H1 (cell line): ENCODE results near the gene TBC1D30.

Experiments
- BRCA1 ChIP-seq: IDR thresholded peaks from 2 replicates; pipeline ENCODE4 v1.6.1; 2012; ENCODE audit warnings: low read depth, low read length, improper control_type of control experiment
- CREB1 ChIP-seq: IDR thresholded peaks from 2 replicates; pipeline ENCODE4 v1.6.1; 2012; ENCODE audit warnings: inconsistent platforms
- CTCF ChIP-seq, 3 experiments: IDR thresholded peaks; 1 replicate in 2 of 3; 2 replicates in 1 of 3; pipeline versions ENCODE4 v1.5.1 to v1.6.1; 2011; ENCODE audit warnings: low read length in 3 of 3, mild to moderate bottlenecking in 3 of 3, inconsistent platforms in 2 of 3, low read depth in 1 of 3, moderate library complexity in 1 of 3; ENCODE audit not compliant: insufficient read depth in 1 of 3; ENCODE audit errors: control extremely low read depth in 1 of 3
- EZH2 ChIP-seq: fragments of 200-600 bp; sonication (generic); IDR thresholded peaks from 2 replicates; pipeline ENCODE4 v1.7.1; 2012; ENCODE audit warnings: low read depth, mild to moderate bottlenecking, moderate library complexity, low read length, inconsistent platforms; ENCODE audit not compliant: severe bottlenecking
- JUN ChIP-seq: IDR thresholded peaks from 2 replicates; pipeline ENCODE4 v1.6.1; 2011; ENCODE audit warnings: low read depth, mild to moderate bottlenecking, improper control_type of control experiment, low read length
- POLR2A ChIP-seq, 2 experiments: IDR thresholded peaks; 1 replicate in 1 of 2; 2 replicates in 1 of 2; pipeline ENCODE4 v1.6.1; 2011; ENCODE audit warnings: low read depth in 2 of 2, low read length in 2 of 2, mild to moderate bottlenecking in 2 of 2; ENCODE audit errors: control extremely low read depth in 1 of 2
- POLR2AphosphoS5 ChIP-seq: IDR thresholded peaks from 2 replicates; pipeline ENCODE4 v1.6.1; 2011; ENCODE audit warnings: low read depth, low read length

DNA sequence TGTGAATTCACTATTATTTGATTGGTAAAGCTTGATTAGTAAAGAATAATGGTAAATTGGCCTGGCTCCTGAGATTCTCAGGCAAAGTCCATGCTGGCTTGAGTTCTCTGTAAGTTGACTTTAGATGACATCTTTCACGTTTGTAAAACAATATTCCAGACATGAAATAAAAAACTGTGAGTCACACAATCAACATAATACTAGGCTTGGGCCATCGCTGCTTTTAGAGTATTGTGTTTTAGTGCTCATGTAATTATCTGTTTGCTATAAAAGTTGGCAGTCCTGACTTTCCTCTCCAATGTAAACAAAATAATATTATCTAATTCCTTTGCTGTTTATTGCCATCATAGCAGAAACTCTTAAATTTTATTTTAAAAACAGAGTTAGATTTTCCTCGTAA is 3.9 kb upstream of the TBC1D30 start:
- TF ChIP-seq EZH2: no peak
- no peak for TF ChIP-seq POLR2A (IDR thresholded peaks at IDR 0.05; ENCODE audit: control extremely low read depth in 1 of 2, low read depth in 2 of 2, low read length in 2 of 2)
- no peak for TF ChIP-seq CREB1
- TF ChIP-seq CTCF (IDR thresholded peaks at IDR 0.05; ENCODE audit: control extremely low read depth in 1 of 3, insufficient read depth in 1 of 3, low read depth in 1 of 3, low read length in 3 of 3): no peak
- TF ChIP-seq JUN: no peak
- no peak for TF ChIP-seq POLR2AphosphoS5
- no peak for TF ChIP-seq BRCA1
